KBM-7 (cell line): ENCODE data around the gene PRRT4.

ENCODE experiments used
- DNase-seq: peaks from one replicate; pipeline ENCODE4 v3.0.0-alpha.2; 2015
- in situ Hi-C: fragments of 300-500 bp; cut with MboI; formaldehyde crosslinking; loops from 2 replicates; pipeline ENCODE4 v1.14.3; 2020; ENCODE audit warnings: low sequenced_read_pairs, low pct_unique_long_range_greater_than_20kb, mixed read lengths

The PRRT4 gene

GRCh38 chr7:128398016-128398840 lies 36.7 kb upstream of the PRRT4 start:
- DNase-seq = peak; percentile 65
- in situ Hi-C loops = no loop called here

GRCh38 chr7:128396357-128396756 lies 34.9 kb upstream of the PRRT4 start:
- in situ Hi-C loops = no loop called here

DNA sequence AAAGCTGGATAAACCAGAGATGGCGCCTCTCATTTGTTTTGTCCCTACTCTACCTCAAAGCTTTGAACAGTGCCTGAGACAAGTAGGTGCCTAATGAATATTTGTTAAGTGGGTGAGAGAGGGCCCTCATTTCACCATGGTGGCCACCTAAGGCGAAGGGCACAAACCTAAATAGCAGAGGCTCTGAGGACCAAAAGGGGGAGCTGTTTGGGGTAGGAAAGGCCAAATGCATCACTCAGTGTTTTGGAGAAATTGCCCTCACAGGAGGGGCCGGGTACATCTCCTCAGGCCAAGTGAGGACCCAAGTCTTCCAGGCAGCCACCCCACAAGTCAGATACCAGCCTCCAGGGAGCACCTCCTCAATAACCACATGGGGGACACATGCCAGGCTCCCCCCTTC lies 34.3 kb upstream of the PRRT4 start:
- in situ Hi-C loops = no loop called here
- no peak for DNase-seq

More at GRCh38 chr7:128396357-128396756, 34.9 kb upstream of the PRRT4 start:
- DNase-seq = no peak

DNA sequence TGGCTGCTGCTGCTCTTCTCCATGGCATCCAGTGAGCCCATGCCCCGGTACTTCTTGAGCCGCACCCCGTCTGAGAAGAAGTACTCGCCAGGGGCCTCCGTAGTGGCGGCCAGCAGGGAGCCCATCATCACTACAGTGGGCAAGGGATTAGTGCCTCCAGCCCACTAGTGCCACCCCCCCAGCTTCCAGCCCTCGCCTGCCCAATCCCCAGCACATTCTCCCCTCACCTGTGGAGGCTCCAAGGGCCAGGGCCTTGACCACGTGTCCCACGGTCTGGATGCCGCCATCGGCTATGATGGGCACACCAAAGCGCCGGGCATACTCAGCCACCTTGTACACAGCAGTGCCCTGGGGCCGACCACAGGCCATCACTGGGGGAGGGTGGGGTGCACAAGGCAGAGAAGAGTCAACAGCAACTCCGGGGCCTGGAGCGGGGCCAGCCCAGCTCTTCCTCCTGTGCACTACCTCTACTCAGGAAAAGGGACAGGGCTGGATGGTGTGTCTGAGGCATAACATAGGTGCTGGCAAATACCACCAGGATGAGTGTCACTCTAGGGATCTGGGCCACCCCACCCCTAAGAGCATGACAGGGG lies 33.5 kb upstream of the PRRT4 start:
- no peak for DNase-seq
- in situ Hi-C loops = no loop called here

DNA sequence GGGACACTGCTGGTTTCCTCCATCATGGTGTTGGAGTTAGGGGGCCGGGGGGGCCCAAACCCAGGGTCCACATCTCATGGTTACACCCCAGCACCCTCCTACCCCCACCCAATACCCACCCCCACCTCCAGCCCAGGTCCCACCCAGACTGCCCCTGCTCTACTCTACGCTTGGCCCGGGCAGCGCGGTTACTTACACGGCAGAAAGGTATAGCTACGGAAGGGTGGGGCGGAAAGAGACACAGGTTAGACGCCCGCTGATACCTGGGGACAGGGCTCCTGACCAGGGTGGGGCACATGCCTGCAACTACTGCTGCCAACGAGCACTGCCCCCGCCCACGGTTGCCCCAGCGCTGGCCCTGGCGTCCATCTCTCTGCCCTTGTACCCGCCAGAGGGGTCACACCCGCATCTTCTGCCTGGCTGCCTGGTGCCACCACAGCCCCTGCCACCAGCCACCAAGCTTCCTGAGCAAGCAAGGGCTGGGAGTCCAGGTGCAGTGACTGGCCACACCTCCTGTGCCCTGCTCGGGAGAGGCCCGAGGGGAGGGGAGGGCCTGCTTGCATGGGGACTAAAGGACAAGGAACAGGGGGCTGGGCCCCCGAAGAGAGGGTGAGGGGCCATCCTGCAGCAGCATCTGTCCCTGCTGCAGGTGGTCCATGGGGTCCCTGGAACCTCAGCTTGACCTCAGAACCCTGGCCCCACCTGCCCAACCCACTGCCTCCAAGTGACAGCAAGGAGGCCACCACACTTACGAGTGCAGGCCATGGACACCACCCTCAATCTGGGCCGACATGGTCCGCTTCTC lies 32.2 kb upstream of the PRRT4 start:
- in situ Hi-C loops = no loop called here
- no peak for DNase-seq

DNA sequence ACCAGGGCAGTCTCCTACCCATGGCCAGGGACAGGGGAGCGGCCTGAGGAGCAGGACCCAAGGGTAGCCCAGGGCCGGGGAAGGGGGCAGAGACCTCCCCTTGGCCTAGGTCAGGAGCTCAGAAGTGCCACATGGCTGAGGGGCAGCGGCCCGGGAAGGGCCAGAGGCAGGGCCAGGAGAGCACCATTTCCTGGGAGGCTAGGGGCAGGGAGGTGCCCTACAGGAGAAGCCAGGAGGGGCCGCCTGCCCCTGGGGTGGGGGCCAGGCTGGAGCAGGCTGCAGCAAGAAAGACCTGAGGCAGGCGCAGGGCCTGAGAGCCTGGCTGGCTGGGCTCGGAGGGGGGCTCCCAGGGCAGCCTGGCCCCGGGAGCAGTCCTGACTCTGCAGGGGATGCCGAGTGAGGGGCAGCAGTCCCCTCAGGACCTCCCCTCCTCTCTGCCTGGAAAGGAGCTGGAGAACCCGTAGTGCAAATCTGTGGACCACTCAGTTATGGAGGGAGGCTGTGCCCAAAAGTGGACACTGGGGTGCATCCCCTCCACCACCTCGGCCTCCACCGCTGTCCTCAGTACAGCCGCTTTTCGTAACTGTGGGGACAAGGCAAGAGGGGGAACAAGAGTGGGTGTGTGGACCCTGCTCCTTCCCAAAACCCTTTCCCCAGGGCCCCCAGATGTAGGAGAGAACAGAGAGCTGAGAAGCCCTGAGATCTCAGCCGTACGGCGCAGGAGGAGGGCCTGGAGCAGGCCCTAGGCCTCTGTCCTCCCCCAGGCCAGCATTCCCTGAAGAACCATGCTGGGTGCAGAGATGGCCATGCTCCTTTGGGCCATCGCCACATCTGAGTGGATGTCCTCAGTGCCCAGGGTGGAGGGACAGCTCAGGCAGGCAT lies 31.2 kb upstream of the PRRT4 start:
- no peak for DNase-seq
- in situ Hi-C loops = no loop called here

- no peak for DNase-seq
- in situ Hi-C loops = no loop called here
Observed at GRCh38 chr7:128391805-128392204, 30.3 kb upstream of the PRRT4 start.

- in situ Hi-C loops = no loop called here
Observed at GRCh38 chr7:128390871-128391565, 29.5 kb upstream of the PRRT4 start.

DNA sequence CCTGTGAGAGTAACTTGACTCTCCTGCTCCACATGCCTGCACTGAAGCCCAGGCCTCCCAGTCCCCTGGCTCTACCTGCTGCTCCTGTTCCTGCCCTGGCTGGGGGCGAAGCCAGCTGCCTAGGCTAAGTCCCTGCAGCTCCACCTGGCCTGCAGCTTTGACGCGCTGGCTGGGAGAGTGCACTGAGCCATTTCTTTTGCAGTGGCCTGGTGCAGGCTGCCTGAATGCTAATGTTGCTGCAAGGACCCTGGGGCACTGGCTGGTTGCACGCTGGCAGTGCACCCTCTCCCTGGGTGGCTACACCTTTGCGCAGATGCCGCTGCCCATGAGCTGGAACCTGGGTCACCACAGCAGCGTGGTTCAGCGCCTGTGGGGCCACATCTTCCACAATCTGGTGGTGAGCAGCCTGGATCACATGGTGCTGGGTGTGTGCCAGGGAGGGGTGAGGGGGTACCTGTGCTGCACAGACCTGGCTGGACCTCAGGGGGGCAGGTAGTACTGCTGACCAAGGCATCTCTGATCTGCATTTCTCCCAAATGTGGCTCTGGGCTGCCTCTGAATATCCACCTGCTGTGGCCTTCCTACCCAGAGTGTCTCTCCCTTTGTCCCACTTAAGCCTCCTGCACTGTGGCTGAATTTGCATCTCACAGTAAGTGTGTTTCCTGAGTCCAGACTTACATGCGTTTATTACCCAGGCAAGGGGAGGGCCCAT lies 28.3 kb upstream of the PRRT4 start:
- no peak for DNase-seq
- in situ Hi-C loops = no loop called here

More at GRCh38 chr7:128390871-128391565, 29.5 kb upstream of the PRRT4 start:
- no peak for DNase-seq

DNA sequence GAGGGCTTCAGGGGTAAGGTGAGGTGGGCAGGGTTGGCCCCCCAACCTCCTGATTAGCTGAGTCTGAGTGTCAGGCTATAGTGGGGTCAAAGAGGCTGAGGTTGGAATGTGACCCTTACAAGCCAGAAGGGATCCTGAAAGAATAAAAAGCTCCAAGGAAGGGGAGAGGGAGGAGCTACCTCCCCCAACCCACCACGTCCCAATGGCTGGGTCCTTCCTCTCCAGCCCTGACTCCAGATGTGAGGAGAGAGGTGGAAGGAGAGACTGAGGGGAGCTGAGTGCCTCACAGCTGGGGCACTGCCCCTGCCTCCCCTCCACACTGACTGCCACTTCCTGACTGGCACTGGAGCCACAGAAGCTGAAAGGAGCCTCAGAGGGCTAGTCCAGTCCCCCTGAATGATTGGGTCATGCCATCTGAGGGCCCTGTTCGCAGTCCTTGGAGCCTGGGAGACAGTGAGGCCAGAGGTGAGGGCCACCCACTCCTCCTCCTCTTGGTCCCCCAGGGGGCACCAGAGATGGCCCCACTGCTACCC lies 27.7 kb upstream of the PRRT4 start:
- in situ Hi-C loops = no loop called here
- no peak for DNase-seq

DNA sequence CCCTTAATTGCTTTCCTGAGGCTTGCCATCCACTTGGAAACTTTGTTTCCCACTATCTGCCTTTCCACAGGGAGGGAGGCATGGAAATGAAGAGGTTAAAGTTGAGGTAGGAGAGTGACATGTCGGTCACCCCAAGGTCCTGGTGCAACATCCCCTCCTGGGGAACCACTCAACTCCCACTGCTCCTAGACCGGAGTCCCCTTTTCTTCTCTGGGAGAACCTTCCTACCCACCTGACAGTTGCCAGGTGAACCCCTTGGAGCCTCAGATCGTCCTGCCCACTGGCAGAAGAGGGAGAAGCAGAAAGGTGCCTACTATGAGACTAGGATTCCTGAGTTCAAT lies 26.6 kb upstream of the PRRT4 start:
- no peak for DNase-seq
- in situ Hi-C loops = no loop called here

- in situ Hi-C loops = no loop called here
- peak; percentile 87 for DNase-seq
Observed at GRCh38 chr7:128387216-128388144, 26.0 kb upstream of the PRRT4 start.

GRCh38 chr7:128385988-128386925 lies 24.8 kb upstream of the PRRT4 start:
- in situ Hi-C loops = no loop called here
- DNase-seq = no peak

GRCh38 chr7:128384726-128385125 lies 23.2 kb upstream of the PRRT4 start:
- in situ Hi-C loops = no loop called here
- DNase-seq = no peak

- DNase-seq = no peak
- in situ Hi-C loops = no loop called here
Observed at GRCh38 chr7:128383776-128384175, 22.3 kb upstream of the PRRT4 start.
